ENCODE data around the gene PEX5L.

The PEX5L gene

DNA sequence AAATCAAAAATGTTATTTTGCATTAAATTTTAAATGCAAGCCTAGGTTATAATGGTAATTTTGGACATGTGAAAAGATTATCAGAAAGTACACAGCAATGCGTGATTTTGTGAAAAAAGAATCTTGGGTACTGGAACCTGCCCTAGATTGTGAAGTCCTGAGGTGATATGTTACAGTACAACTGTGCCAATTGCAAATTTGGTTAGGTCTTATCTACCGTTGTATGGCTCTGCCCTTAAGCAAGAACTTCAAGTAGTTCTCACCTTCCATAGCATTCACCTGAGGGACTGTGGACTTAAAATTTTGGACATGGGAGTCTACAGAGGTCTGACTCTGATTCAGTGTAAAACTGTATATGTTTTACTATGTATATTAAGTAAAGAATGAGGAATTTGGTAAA lies 140.2 kb downstream of the PEX5L start:
- DNase-seq (ENCODE audit: low spot score) = no peak

DNA sequence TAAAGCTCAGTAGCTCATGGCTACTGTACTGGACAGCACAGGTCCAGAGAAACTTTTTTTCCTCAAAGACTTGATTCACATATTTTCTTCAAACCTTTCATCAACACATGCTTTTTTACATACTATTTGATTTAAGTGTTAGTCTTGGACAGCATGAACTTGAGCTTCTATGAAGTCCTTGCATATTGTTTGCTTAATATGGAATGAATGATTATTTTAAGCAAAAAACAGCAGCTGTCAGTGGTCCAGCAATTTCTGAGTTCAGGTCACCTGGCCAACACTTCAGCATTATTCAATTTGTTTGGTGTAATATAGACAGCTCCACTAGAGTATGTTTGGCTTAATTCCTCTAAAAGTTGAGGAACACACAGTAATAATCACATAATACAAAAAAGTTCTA lies 141.4 kb downstream of the PEX5L start:
- no peak for DNase-seq (ENCODE audit: low spot score)

DNA sequence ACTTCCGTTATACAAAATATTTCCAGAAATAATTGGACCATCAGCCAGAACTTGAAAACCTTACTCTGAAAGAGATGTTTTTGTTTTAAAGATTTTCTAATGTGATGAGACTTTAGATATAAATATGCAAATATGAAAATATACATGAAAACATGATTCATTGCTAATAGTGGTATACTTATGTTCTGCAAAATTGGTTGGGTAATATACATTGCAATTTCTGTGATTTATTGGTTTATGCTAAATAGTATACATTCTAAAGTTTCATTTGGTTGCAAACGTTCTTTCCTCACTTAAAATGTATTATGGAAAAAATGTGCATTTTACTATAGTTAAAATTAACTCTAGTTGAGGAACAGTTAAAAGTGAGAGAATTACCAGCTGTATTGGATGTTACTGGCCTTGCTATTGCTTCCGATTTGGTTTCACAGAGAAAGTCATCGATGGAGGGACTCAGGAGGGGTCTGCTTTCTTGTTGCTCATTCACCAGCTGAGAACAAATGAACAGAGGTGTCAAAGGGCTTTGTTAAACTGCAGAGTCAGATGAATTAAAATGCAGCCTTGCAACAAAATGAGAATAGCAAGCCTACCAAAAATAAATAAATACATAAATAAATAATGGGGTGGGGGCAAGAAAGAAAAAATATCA lies 149.3 kb downstream of the PEX5L start:
- no peak for DNase-seq (ENCODE audit: low spot score)

DNA sequence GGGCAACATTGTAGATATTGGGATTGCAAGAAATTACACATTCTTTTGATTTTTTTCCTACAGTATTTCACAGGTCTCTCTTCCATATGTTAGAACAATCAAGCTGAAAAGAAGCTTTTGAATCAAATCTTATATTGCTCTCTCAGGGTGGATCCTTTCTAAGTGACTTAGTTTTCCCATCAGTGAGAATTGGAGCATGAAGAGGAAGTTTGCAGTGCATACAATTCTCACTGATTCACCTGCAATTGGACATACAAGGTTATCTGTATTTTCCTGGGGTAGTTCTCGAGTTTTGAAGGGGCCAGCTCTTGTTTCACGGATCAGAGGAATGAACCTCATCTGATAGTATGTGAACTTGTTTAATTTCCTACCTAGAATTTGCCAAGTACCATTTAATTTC lies 150.8 kb downstream of the PEX5L start:
- no peak for DNase-seq (ENCODE audit: low spot score)

DNA sequence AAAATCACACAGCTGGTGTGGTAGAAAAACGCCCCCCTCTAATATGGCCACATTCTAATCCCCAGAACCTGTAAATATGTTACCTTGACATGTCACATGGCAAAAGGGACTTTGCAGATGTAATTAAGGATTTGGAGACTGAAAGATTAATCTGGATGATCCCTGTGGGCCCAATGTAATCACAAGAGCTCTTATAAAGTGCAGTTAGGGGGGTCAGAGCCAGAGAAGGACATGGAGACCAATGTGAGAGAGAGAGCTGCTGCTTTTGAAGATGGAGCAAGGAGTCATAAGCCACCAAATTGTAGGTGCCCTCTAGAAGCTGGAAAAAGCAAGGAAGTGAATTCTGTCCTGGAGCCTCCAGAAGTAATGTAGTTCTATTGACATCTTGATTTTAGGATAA lies 152.6 kb downstream of the PEX5L start:
- DNase-seq (ENCODE audit: low spot score) = no peak

DNA sequence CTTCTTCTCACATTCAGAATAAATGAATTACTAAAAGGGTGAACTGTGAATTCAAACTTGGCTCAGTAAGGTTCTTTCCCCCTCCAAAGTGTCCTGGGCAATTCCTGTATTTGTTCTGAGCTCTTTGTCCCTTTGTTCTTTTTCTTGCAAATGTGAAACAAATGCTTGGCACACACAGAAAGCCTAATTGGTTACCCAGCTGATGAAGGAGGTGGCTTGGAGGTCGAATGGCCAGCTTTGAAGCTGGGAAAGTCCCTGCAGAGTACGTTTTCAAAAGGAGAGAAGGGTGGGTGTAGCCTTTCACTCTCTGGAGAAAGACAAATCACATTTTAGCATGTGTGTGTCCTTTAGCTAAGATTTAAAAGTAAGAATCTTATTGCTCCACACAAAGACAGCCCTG lies 154.4 kb downstream of the PEX5L start:
- no peak for DNase-seq (ENCODE audit: low spot score)

DNA sequence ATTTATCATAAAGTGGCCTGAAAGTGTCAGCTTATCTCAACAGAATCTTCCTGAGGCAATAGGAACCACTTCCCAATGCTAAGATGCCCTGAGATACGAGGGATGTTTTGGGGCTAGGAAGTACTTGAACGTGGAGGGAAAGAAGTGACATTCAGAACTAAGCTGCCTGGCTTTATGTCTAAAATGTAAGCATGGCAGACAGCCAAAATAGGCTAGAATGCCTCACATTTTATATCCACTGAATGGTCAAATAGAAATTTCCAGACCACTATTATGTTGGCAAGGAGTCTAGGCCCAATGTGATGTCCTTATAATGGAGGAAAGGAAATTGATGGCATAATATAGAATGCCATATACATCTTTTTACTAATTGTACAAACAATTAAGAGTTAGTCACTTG lies 154.9 kb downstream of the PEX5L start:
- DNase-seq (ENCODE audit: low spot score) = no peak

DNA sequence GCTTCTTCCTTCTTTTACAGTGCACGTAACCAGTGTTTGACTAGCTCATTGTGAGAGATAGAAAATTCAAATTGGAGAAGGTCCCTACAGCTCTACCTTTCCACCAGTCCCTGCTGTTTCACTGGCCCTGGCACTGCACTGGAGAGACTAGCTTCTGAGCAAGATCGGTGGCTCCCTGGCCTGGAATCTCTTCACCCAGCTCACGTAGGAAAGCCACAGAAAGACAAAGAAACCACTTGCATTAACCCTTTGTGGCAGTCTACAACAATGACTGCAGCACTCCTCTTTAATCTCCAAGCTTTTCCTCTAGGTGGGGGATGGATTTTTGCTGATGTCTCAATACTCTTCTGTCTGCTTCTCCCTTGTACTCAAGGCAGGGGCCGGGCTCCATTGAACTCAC lies 155.9 kb downstream of the PEX5L start:
- no peak for DNase-seq (ENCODE audit: low spot score)

DNA sequence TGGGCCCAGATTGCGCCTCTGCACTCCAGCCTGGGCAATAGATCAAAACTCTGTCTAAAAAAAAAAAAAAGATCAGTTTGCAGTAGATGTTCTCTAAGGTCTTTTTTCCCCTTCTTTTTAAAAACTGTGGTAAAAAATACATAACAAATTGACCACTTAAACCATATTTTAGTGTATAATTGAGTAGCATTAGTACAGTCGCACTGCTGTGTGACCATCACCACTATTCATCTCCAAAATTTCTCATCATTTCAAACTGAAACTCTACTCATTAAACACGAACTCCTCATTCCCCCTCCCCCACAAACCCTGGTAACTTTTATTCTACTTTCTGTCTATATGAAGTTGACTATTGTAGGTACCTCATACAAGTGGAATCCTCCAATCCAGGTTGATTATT lies 160.3 kb downstream of the PEX5L start:
- DNase-seq (ENCODE audit: low spot score) = no peak

DNA sequence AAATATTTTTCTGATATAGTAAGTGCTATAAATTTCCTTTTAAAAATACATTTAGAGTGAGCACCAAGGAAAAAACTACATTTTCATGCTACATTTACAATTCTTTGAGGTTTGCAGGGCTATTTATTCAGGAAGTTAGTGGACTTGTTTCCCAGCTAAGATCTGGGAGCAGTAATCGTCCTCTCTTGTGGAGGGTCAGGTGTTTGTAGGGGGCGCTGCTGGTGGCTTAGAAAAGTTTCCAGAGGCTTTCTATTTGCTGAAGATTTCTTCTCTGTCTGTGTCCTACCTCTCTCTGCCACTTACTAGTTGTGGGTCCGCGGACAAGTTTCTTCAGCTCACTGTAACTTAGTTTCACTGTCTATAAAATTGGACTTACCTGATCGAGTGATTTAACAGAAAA lies 163.9 kb downstream of the PEX5L start:
- no peak for DNase-seq (ENCODE audit: low spot score)

DNA sequence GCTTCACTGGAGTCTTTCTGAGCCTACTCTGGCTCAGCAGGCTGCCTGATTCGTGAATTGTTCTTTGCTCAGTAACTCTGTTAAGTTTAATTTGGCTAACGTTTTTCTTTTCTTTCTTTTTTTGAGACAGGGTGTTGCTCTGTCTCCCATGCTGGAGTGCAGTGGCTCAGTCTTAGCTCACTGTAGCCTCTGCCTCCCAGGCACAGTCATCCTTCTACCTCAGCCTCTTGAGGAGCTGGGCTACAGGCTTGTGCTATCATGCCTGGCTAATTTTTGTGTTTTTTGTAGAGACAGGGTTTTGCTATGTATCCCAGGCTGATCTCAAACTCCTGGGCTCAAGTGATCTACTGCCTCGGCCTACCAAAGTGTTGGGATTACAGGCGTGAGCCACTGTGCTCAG lies 165.0 kb downstream of the PEX5L start:
- DNase-seq (ENCODE audit: low spot score) = no peak

DNA sequence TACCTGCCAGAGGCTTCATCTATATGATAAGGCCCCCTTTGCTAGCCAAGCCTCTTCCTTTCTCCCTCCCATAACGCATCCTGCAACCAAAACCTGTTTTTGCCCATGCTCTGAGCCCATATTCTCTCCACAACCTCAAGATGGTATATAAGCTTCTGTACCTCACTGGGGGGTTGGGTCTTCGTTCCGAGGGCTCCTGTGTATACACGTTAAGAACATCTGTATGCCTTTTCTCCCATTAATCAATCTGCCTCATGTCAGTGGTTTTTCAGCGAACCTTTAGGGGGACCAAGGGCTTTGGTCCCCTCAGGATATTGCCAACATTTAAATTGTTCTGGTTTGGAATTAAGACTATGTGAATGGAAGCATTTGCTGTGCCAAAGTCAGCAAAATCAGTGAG lies 168.0 kb downstream of the PEX5L start:
- DNase-seq (ENCODE audit: low spot score) = no peak

DNA sequence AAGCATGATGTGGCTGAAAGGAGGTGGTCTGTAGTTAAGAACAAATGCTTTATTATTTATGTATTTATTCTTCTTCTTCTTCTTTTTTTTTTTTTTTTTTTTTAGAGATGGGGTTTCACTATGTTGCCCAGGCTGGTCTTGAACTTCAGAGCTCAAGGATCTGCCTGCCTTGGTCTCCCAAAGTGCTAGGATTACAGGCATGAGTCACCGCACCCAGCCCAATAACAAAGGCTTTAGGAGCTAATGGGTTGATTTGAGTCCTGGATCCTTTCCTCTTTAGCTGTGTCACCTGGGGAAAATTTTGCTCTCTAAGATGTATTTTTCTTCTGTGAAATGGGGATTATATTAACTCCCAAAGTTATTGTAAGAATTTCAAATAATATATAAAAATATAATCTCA lies 168.8 kb downstream of the PEX5L start:
- DNase-seq (ENCODE audit: low spot score) = no peak

DNA sequence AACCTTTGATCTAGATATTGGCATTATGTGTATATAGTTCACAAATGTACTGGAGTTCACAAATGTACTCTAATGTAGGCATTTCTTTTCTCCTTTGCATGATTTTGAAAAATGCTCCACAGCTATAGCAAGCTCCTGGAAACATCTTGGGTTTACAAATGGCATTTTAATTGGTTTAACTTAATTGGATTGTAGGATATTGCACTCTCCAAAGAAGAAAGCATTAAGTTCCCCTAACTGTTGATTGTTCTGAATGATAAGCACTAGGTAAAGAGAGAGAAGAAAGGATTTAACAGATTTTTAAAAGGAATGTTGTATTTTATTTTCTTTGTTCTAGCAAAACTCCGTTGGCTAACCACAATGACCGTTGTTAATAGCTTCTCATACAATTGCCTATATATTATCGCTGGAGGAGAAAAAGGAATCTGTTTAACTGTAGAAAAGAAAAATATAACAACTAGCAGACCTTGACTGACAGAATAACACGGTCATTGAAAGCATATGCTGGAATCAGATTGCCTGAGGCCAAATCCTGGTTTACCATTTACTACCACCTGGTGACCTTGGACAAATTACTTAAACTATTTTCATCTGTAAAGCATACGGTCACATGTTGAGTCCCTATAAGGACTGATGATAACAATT lies 170.8 kb downstream of the PEX5L start:
- DNase-seq (ENCODE audit: low spot score) = no peak

DNA sequence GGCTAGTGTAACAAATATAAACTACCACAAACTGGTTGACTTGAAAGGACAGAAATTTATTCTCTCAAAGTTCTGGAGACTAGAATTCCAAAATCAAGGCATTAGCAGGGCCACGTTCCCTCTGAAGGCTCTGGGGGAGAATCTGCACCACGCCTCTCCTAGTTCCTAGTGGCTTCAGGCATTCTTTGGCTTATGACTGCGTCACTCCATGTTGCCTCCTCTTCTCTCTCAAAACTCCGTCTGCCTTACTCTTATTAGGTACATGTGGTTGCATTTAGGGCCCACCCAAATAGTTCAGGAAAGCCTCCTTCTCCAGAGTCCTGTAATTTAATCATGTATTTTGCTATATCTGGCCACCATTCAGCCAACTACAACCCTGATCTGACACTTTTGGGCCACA lies 174.8 kb downstream of the PEX5L start:
- no peak for DNase-seq (ENCODE audit: low spot score)

DNA sequence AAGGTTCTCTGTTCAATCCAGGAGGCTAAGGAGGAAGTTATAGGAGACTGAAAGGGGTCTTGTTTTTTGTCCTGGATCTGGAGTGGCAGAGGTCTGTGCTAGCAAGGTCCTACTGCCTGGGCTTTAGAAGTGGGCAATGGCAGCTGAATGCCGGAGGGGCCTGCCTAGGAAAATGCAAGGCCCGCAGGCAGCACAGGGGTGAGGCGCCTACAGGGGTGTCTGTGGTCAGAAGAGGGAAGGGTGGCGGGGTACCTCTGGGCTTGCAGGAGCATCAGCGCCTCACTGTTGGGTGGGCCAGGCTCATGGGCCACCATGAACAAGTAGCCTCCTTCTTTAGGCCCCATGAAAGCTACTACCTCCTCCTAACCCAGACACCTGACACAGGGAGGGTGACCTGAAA lies 175.4 kb downstream of the PEX5L start:
- no peak for DNase-seq (ENCODE audit: low spot score)

DNA sequence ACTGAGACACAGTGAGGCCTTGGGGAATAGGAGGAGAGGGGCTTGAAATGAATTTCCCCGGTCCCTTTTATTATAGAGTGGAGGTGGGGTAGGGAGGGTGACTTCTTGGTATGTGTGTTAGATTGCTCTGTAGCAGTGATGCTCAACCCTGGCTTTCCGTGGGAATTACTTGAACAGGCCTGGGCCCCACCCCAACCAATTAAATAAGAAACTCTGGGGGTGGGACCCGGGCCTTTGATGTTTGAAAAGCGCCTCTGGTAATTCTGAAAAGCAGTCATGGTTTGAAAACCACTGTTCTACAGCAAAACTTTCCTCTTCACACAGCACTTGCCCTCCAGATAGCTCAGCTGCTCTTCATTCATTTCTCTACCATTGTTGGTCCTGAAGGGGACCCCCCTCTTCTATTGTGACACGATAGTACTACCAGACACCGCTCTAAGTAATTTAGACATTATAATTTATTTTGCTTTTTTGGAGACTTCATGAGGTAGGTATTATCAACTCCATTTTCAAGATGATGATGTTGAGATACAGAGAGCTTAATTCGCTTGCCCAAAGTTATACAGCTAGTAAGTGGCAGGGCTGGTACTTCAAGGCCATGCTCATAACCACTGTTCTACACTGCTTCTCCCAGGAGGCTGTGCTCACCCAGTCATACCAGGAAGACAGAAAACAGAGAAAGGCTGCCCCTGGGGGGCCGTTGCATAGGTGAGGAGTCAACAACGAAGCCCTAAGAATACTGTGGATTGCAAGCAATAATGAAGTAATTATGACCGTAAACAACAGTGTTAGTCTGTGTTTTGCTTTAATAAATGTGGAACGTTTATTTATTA lies 176.2 kb downstream of the PEX5L start:
- DNase-seq (ENCODE audit: low spot score) = no peak

DNA sequence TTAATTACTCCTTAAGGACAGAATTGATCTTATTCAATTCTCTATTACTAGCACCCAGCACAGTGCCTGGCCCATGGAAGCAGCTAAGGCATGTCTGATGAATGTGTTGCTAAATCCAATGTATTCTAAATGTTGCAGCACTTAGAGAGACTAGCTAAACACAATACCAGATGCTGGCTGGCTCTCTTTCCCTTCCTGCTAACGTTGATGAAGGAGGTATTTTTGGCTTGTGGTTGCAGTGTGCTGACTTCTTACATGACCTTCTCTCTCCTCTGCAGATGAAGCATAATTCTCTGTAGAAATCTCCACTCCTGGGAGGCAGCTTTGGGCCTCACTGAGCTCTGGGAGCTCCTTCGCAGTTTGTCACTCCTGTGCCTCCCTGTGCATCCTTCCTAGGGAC lies 183.6 kb downstream of the PEX5L start:
- DNase-seq (ENCODE audit: low spot score) = no peak

DNA sequence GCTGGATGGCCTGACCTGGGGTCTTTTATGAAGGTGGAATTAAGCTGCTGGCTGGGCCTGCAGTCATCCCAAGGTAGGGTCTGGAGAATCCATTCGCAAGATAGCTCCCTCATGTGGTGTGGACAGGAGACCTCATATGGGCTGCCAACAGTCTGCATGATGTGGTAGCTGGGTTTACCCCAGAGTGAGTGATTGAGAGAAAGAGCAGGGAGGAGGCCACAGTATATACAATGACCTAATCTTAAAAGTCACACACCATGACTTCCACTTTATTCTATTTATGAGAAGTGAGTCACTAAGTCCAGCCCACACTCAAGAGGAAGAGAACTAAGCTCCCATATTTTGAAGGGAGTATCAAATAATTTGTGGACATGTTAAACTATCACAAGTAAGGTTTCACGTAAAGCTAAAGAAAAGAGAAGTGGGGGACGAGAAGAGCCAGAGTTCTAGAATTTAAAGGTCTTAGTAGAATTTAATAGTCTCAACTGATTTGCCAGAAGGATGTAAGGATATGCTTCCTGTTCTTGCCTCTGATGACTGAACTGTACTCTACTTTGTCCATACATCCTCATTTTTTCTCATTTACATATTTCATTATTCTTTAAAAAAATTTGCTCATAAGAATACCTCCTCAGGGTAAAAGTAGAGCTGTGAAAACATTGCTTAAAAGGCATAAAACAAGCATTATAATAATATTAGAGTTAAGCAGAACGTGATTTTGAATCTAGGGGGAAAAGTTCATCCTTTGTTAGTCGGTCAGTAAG lies 184.4 kb downstream of the PEX5L start:
- DNase-seq (ENCODE audit: low spot score) = no peak

DNA sequence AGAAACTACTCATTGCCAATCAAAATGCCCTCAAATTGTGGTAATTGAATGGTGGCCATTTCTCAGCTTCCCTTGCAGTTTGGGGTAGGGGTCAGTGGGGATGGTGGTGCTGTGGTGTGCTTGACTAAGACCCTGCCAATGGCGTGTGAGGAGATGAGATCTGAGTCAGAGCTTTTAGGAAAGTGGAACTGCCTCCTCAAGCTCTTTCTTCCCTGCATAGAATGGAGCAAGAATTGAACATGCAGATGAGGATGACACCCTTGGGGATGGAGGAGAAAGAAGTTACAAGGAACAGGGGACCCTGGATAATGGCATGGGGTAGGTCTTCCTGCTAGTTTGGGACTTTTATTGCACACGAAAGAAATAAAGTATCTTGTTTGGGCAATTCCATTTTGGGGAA lies 188.0 kb downstream of the PEX5L start:
- DNase-seq (ENCODE audit: low spot score) = no peak

DNA sequence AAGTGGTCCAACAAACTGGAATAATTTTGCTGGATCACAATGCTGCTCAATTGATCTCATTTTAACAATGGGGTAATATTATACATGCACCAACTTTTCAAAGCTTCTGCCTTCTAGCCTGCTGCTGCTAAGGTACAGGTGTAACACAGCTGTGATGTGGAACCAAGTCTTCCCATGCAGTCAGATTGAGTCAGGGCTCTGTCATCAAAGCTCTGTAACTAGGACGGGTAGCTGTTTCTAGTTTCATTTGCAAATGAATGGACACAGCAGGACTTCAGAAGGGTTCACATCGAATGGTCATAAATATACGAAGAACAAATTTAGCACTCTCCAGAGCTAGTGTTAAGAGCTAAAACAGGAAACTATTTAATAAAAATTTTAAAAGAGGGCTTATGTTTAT lies 194.7 kb downstream of the PEX5L start:
- no peak for DNase-seq (ENCODE audit: low spot score)

DNA sequence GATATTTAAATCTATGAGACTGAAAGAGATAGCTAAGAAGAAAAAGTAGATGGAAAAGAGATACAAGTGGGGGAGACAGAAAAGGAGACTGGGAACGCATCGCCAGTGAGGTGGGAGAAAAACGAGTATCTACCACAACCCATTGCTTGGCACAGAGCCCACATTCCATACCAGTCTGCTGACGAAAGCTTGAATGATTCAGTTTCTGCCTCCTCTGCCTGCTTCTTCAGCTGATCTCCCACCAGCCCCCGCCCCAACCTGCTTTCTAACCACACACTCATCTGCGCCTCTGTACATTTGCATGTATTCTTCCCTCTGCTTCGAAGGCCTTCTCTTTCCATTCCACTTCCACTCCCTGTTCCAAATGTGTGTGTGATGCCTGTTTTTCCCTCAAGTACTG lies 195.8 kb downstream of the PEX5L start:
- DNase-seq (ENCODE audit: low spot score) = peak; percentile 6

DNA sequence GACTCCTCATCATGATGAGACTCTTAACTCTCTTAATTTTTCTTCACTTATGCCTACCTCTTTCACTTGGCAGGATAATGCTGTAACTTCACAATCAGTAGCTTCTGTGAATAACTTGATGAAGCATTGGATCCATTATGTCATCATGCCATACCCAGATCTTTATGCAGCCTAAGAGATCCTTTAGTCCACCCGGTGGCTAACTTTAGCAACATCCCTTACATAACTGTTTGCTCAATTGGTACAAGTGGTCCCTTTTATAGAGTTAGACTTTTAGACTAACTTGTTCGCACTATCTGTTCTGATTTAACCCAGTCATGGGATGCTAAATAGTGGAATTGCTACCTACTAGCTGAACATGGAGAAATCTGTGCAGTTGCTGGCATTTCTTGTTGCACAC lies 199.4 kb downstream of the PEX5L start:
- no peak for DNase-seq (ENCODE audit: low spot score)

All from AG08395 (cell line).